HEK293T (cell line): ENCODE measurements around the gene LRP1B.

Experiments used
- ARNT ChIP-seq: fragments of 450-650 bp; IDR thresholded peaks from 2 replicates; pipeline ENCODE4 v1.6.1; 2017; ENCODE audit warnings: mild to moderate bottlenecking
- FOXK2 ChIP-seq: fragments of 450-650 bp; IDR thresholded peaks from 2 replicates; pipeline ENCODE4 v1.6.1; 2016; ENCODE audit warnings: mild to moderate bottlenecking
- HDGF ChIP-seq: fragments of 450-650 bp; IDR thresholded peaks from 2 replicates; pipeline ENCODE4 v1.6.1; 2017; ENCODE audit warnings: antibody characterized with exemption, borderline replicate concordance
- L3MBTL2 ChIP-seq: fragments of 450-650 bp; conservative IDR thresholded peaks from 2 replicates; pipeline ENCODE4 v1.6.1; 2016; ENCODE audit warnings: mild to moderate bottlenecking
- LEF1 ChIP-seq: fragments of 450-650 bp; IDR thresholded peaks from 2 replicates; pipeline ENCODE4 v1.6.1; 2017; ENCODE audit warnings: mild to moderate bottlenecking, borderline replicate concordance
- SP1 ChIP-seq: fragments of 450-650 bp; IDR thresholded peaks from 2 replicates; pipeline ENCODE4 v1.6.1; 2017
- SUZ12 ChIP-seq: fragments of 450-650 bp; IDR thresholded peaks from 2 replicates; pipeline ENCODE4 v1.6.1; 2016; ENCODE audit warnings: mild to moderate bottlenecking
- TARDBP ChIP-seq: fragments of 450-650 bp; IDR thresholded peaks from 2 replicates; pipeline ENCODE4 v1.6.1; 2016
- TF ChIP-seq, protein P1 (sequence below): fragments of 450-650 bp; IDR thresholded peaks from 2 replicates; pipeline ENCODE4 v1.6.1; 2016

DNA sequence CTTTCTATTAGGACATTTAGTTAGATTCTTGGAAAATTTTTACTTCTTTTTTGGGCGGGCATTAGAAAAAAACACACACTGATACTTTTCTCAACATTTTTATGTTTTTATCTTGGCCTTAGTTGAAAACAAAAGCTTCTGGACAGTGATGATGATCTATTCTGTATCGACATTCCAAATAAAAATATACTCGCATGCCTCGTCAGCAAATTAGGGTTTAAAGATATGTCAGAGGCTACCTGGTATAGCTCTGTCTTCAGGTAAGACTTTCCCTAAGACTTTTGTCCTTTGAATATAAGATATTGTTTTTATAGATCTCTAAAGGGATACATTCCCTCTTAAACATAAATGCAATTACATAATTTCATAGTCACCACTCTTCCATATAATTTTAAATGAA is 816.8 kb downstream of the LRP1B start:
- TF ChIP-seq LEF1 (no peak), FOXK2 (no peak), L3MBTL2 (no peak), SUZ12 (no peak), ARNT (no peak), TARDBP (no peak), HDGF (no peak), SP1 (no peak)
- TF ChIP-seq, protein P1, sequence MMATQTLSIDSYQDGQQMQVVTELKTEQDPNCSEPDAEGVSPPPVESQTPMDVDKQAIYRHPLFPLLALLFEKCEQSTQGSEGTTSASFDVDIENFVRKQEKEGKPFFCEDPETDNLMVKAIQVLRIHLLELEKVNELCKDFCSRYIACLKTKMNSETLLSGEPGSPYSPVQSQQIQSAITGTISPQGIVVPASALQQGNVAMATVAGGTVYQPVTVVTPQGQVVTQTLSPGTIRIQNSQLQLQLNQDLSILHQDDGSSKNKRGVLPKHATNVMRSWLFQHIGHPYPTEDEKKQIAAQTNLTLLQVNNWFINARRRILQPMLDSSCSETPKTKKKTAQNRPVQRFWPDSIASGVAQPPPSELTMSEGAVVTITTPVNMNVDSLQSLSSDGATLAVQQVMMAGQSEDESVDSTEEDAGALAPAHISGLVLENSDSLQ, result no peak
